Measurements from ENCODE around the gene TNFRSF1B.
A peak's percentile ranks its signal among the peaks of the same experiment; 100 is the strongest.
"Not testable (repeated sequence)": the region's sequence is repeated elsewhere in the genome, so short reads cannot be mapped to it uniquely, and the experiment has no call there.

The TNFRSF1B gene

DNA sequence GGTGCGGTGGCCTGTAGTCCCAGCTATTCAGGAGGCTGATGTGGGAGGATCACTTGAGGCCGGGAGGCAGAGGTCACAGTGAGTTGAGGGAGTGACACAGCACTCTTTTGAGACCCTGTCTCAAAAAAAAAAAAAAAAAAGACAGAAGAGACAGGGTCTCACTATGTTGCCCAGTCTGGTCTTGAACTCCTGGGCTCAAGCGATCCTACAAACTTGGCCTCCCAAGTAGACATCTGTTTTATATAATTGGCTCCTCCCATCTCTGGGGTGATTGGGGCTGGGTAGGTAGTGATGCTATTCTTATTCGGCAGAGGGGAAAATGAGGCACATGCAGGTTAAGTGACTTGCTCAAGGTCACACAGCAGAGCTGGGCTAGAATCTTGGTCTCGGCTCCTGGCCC lies 39.4 kb downstream of the TNFRSF1B start:
- no peaks in the 10 kb centered on the region for H3K4me1 ChIP-seq (ENCODE audit: control insufficient read depth, insufficient read depth, low read length)
- H3K36me3 ChIP-seq (ENCODE audit: control insufficient read depth, insufficient read depth, low read length), result no peaks in the 10 kb centered on the region
- no peak overlapping the region for H3K9ac ChIP-seq (ENCODE audit: low read depth, low read length)
- H3K9me3 ChIP-seq (ENCODE audit: control insufficient read depth, insufficient read depth, low read length), result no peaks in the 10 kb centered on the region
- H3K27me3 ChIP-seq (ENCODE audit: control insufficient read depth, insufficient read depth, low read length), result no peaks in the 10 kb centered on the region
- H3K4me3 ChIP-seq (ENCODE audit: low read depth, low read length), result no peak overlapping the region

DNA sequence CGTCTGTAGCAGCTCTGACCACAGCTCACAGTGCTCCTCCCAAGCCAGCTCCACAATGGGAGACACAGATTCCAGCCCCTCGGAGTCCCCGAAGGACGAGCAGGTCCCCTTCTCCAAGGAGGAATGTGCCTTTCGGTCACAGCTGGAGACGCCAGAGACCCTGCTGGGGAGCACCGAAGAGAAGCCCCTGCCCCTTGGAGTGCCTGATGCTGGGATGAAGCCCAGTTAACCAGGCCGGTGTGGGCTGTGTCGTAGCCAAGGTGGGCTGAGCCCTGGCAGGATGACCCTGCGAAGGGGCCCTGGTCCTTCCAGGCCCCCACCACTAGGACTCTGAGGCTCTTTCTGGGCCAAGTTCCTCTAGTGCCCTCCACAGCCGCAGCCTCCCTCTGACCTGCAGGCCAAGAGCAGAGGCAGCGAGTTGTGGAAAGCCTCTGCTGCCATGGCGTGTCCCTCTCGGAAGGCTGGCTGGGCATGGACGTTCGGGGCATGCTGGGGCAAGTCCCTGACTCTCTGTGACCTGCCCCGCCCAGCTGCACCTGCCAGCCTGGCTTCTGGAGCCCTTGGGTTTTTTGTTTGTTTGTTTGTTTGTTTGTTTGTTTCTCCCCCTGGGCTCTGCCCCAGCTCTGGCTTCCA lies 40.1 kb downstream of the TNFRSF1B start:
- Histone ChIP-seq H3K27me3 (ENCODE audit: control insufficient read depth, insufficient read depth, low read length) (no peaks in the 10 kb centered on the region), H3K9me3 (ENCODE audit: control insufficient read depth, insufficient read depth, low read length) (no peaks in the 10 kb centered on the region), H3K4me3 (ENCODE audit: low read depth, low read length) (no peak overlapping the region), H3K9ac (ENCODE audit: low read depth, low read length) (peak overlapping the region; percentile 47), H3K4me1 (ENCODE audit: control insufficient read depth, insufficient read depth, low read length) (no peaks in the 10 kb centered on the region), H3K36me3 (ENCODE audit: control insufficient read depth, insufficient read depth, low read length) (no peaks in the 10 kb centered on the region)

GRCh38 chr1:12208271-12208670 lies 41.5 kb downstream of the TNFRSF1B start:
- Histone ChIP-seq H3K9me3 (ENCODE audit: control insufficient read depth, insufficient read depth, low read length) (no peaks in the 10 kb centered on the region), H3K9ac (ENCODE audit: low read depth, low read length) (no peak overlapping the region), H3K4me3 (ENCODE audit: low read depth, low read length) (no peak overlapping the region), H3K36me3 (ENCODE audit: control insufficient read depth, insufficient read depth, low read length) (no peaks in the 10 kb centered on the region), H3K4me1 (ENCODE audit: control insufficient read depth, insufficient read depth, low read length) (no peaks in the 10 kb centered on the region), H3K27me3 (ENCODE audit: control insufficient read depth, insufficient read depth, low read length) (no peaks in the 10 kb centered on the region)

- Histone ChIP-seq H3K4me3 (ENCODE audit: low read depth, low read length) (no peak overlapping the region), H3K4me1 (ENCODE audit: control insufficient read depth, insufficient read depth, low read length) (no peaks in the 10 kb centered on the region), H3K9me3 (ENCODE audit: control insufficient read depth, insufficient read depth, low read length) (no peaks in the 10 kb centered on the region), H3K27me3 (ENCODE audit: control insufficient read depth, insufficient read depth, low read length) (no peaks in the 10 kb centered on the region), H3K9ac (ENCODE audit: low read depth, low read length) (no peak overlapping the region), H3K36me3 (ENCODE audit: control insufficient read depth, insufficient read depth, low read length) (no peaks in the 10 kb centered on the region)
Measured at GRCh38 chr1:12208764-12209494, 42.1 kb downstream of the TNFRSF1B start.

DNA sequence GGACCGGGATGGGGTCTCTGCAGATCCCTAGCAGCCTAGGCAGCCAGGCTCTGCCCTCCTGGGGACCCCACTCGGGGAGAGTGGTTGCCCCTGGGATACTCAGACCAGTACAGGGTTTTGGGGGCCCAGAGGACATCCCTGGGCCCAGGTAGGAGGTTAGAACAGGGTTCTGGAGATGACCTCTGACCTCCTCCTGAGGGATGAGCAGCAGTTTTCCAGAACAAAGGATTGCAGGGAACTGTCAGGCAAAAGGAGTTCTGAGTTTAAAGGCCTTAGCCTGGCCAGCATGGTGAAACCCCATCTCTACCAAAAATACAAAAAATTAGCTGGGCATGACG lies 42.7 kb downstream of the TNFRSF1B start:
- no peaks in the 10 kb centered on the region for H3K27me3 ChIP-seq (ENCODE audit: control insufficient read depth, insufficient read depth, low read length)
- H3K4me1 ChIP-seq (ENCODE audit: control insufficient read depth, insufficient read depth, low read length), result no peaks in the 10 kb centered on the region
- H3K9ac ChIP-seq (ENCODE audit: low read depth, low read length), result no peak overlapping the region
- no peaks in the 10 kb centered on the region for H3K36me3 ChIP-seq (ENCODE audit: control insufficient read depth, insufficient read depth, low read length)
- no peak overlapping the region for H3K4me3 ChIP-seq (ENCODE audit: low read depth, low read length)
- H3K9me3 ChIP-seq (ENCODE audit: control insufficient read depth, insufficient read depth, low read length), result no peaks in the 10 kb centered on the region

GRCh38 chr1:12215118-12215961 lies 48.5 kb downstream of the TNFRSF1B start:
- Histone ChIP-seq H3K27me3 (ENCODE audit: control insufficient read depth, insufficient read depth, low read length) (no peaks in the 10 kb centered on the region), H3K9ac (ENCODE audit: low read depth, low read length) (no peak overlapping the region), H3K4me3 (ENCODE audit: low read depth, low read length) (no peak overlapping the region), H3K36me3 (ENCODE audit: control insufficient read depth, insufficient read depth, low read length) (no peaks in the 10 kb centered on the region), H3K9me3 (ENCODE audit: control insufficient read depth, insufficient read depth, low read length) (no peaks in the 10 kb centered on the region), H3K4me1 (ENCODE audit: control insufficient read depth, insufficient read depth, low read length) (no peaks in the 10 kb centered on the region)

- Histone ChIP-seq H3K4me1 (ENCODE audit: control insufficient read depth, insufficient read depth, low read length) (no peaks in the 10 kb centered on the region), H3K9me3 (ENCODE audit: control insufficient read depth, insufficient read depth, low read length) (peaks cover 3% of the 10 kb centered on the region), H3K27me3 (ENCODE audit: control insufficient read depth, insufficient read depth, low read length) (no peaks in the 10 kb centered on the region), H3K36me3 (ENCODE audit: control insufficient read depth, insufficient read depth, low read length) (no peaks in the 10 kb centered on the region), H3K4me3 (ENCODE audit: low read depth, low read length) (no peak overlapping the region), H3K9ac (ENCODE audit: low read depth, low read length) (no peak overlapping the region)
Measured at GRCh38 chr1:12219800-12220199, 53.0 kb downstream of the TNFRSF1B start.

- Histone ChIP-seq H3K27me3 (ENCODE audit: control insufficient read depth, insufficient read depth, low read length) (no peaks in the 10 kb centered on the region), H3K4me1 (ENCODE audit: control insufficient read depth, insufficient read depth, low read length) (no peaks in the 10 kb centered on the region), H3K9me3 (ENCODE audit: control insufficient read depth, insufficient read depth, low read length) (peaks cover 3% of the 10 kb centered on the region), H3K9ac (ENCODE audit: low read depth, low read length) (no peak overlapping the region), H3K36me3 (ENCODE audit: control insufficient read depth, insufficient read depth, low read length) (no peaks in the 10 kb centered on the region), H3K4me3 (ENCODE audit: low read depth, low read length) (no peak overlapping the region)
Measured at GRCh38 chr1:12220890-12221289, 54.1 kb downstream of the TNFRSF1B start.

GRCh38 chr1:12222700-12223099 lies 55.9 kb downstream of the TNFRSF1B start:
- not testable (repeated sequence) for H3K36me3 ChIP-seq (ENCODE audit: control insufficient read depth, insufficient read depth, low read length); H3K27me3 ChIP-seq (ENCODE audit: control insufficient read depth, insufficient read depth, low read length); H3K9ac ChIP-seq (ENCODE audit: low read depth, low read length); H3K4me1 ChIP-seq (ENCODE audit: control insufficient read depth, insufficient read depth, low read length); H3K9me3 ChIP-seq (ENCODE audit: control insufficient read depth, insufficient read depth, low read length); H3K4me3 ChIP-seq (ENCODE audit: low read depth, low read length)

- H3K4me3 ChIP-seq (ENCODE audit: low read depth, low read length); H3K9ac ChIP-seq (ENCODE audit: low read depth, low read length); H3K4me1 ChIP-seq (ENCODE audit: control insufficient read depth, insufficient read depth, low read length); H3K9me3 ChIP-seq (ENCODE audit: control insufficient read depth, insufficient read depth, low read length); H3K27me3 ChIP-seq (ENCODE audit: control insufficient read depth, insufficient read depth, low read length); H3K36me3 ChIP-seq (ENCODE audit: control insufficient read depth, insufficient read depth, low read length): not testable (repeated sequence)
Measured at GRCh38 chr1:12224092-12224491, 57.3 kb downstream of the TNFRSF1B start.

- H3K4me1 ChIP-seq (ENCODE audit: control insufficient read depth, insufficient read depth, low read length), result peaks cover 4% of the 10 kb centered on the region
- H3K36me3 ChIP-seq (ENCODE audit: control insufficient read depth, insufficient read depth, low read length), result no peaks in the 10 kb centered on the region
- H3K9ac ChIP-seq (ENCODE audit: low read depth, low read length), result no peak overlapping the region
- H3K9me3 ChIP-seq (ENCODE audit: control insufficient read depth, insufficient read depth, low read length), result no peaks in the 10 kb centered on the region
- no peaks in the 10 kb centered on the region for H3K27me3 ChIP-seq (ENCODE audit: control insufficient read depth, insufficient read depth, low read length)
- H3K4me3 ChIP-seq (ENCODE audit: low read depth, low read length), result no peak overlapping the region
Measured at GRCh38 chr1:12228979-12229378, 62.2 kb downstream of the TNFRSF1B start.

DNA sequence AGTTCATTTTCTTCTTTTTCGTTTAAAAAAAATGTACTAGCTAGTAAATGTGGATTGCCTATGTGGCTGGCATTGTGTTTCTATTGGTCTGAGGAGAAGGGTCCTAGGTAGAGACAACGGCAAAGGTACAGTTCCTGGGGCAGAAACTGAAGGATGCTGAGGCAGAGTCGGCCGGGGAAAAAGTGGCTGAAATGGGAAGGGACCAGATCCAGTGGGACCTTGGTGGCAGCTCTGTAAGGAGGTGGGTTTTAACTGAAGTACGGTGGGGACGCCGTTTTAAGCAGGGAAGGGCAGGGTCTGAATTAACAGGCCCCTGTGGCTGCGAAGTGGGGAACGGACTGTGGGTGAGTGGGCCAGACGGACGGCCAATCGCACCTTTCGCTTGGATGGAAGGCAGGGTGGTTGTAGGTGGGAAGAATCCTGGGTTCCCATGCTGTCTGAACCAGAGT lies 62.6 kb downstream of the TNFRSF1B start:
- H3K36me3 ChIP-seq (ENCODE audit: control insufficient read depth, insufficient read depth, low read length), result no peaks in the 10 kb centered on the region
- H3K4me1 ChIP-seq (ENCODE audit: control insufficient read depth, insufficient read depth, low read length), result peaks cover 4% of the 10 kb centered on the region
- no peak overlapping the region for H3K4me3 ChIP-seq (ENCODE audit: low read depth, low read length)
- H3K9me3 ChIP-seq (ENCODE audit: control insufficient read depth, insufficient read depth, low read length), result no peaks in the 10 kb centered on the region
- no peak overlapping the region for H3K9ac ChIP-seq (ENCODE audit: low read depth, low read length)
- no peaks in the 10 kb centered on the region for H3K27me3 ChIP-seq (ENCODE audit: control insufficient read depth, insufficient read depth, low read length)
